Measurements from ENCODE around the gene ARHGAP22. TPM values are rescaled to one million over a fixed set of nuclear protein-coding genes. Genes with fewer than 3 reads are reported as not detected.

The ARHGAP22 gene
- total RNA-seq, 1 experiment from 2014 or later = 13.5 TPM

- intact Hi-C loops (cut with micrococcal nuclease; ENCODE audit: unreplicated experiment) = no loop called here
- CTCF ChIA-PET = no interaction called here
- BruUV-seq (replicated peaks) = no TSS peak
These were observed 8.1 kb upstream of the ARHGAP22 start for GRCh38 chr10:48613016-48613415.

GRCh38 chr10:48612236-48612943 is 7.5 kb upstream of the ARHGAP22 start:
- no peaks in the 10 kb centered on the region for H3K4me1 Mint-ChIP-seq (ENCODE audit: low read depth, unreplicated experiment)
- POLR2A ChIA-PET = no interaction called here
- Histone ChIP-seq H3K9me3 (no peaks in the 10 kb centered on the region), H3K4me1 (no peaks in the 10 kb centered on the region), H3K36me3 (ENCODE audit: control insufficient read depth, insufficient read depth, low read length) (no peaks in the 10 kb centered on the region), H3K4me3 (ENCODE audit: low read depth, low read length) (no peak overlapping the region), H3K27me3 (replicated peaks; ENCODE audit: control insufficient read depth, insufficient read depth, low read length) (no peaks in the 10 kb centered on the region)
- intact Hi-C loops (cut with micrococcal nuclease; ENCODE audit: unreplicated experiment) = no loop called here
- DNase-seq = no peak
- H3K27ac Mint-ChIP-seq (ENCODE audit: unreplicated experiment) = no peak overlapping the region
- no TSS peak for BruUV-seq (replicated peaks)
- TF ChIP-seq CTCF (IDR thresholded peaks at IDR 0.05; ENCODE audit: insufficient read depth in 1 of 2, low read depth in 1 of 2, low read length in 1 of 2, severe bottlenecking in 1 of 2, unreplicated experiment in 1 of 2) = no peak
- H3K36me3 Mint-ChIP-seq (ENCODE audit: insufficient read depth, unreplicated experiment) = no peaks in the 10 kb centered on the region
- no peaks in the 10 kb centered on the region for H3K9me3 Mint-ChIP-seq (ENCODE audit: unreplicated experiment)
- H3K4me3 Mint-ChIP-seq (ENCODE audit: unreplicated experiment) = no peak overlapping the region
- H3K27me3 Mint-ChIP-seq (ENCODE audit: insufficient read depth, unreplicated experiment) = peaks cover 17% of the 10 kb centered on the region
- CTCF ChIA-PET = interaction anchor here (1.8 kb wide), 1 partner anchor 44 kb away, joined by 7 read pairs; no protein-coding TSS in a partner anchor

More at GRCh38 chr10:48613016-48613415, 8.1 kb upstream of the ARHGAP22 start:
- POLR2A ChIA-PET = no interaction called here
- Histone ChIP-seq H3K36me3 (ENCODE audit: control insufficient read depth, insufficient read depth, low read length) (no peaks in the 10 kb centered on the region), H3K9me3 (no peaks in the 10 kb centered on the region), H3K4me3 (ENCODE audit: low read depth, low read length) (no peak overlapping the region), H3K4me1 (no peaks in the 10 kb centered on the region), H3K27me3 (replicated peaks; ENCODE audit: control insufficient read depth, insufficient read depth, low read length) (no peaks in the 10 kb centered on the region)
- TF ChIP-seq CTCF (IDR thresholded peaks at IDR 0.05; ENCODE audit: insufficient read depth in 1 of 2, low read depth in 1 of 2, low read length in 1 of 2, severe bottlenecking in 1 of 2, unreplicated experiment in 1 of 2) = no peak
- H3K27ac Mint-ChIP-seq (ENCODE audit: unreplicated experiment) = no peak overlapping the region
- no peaks in the 10 kb centered on the region for H3K9me3 Mint-ChIP-seq (ENCODE audit: unreplicated experiment)
- no peak overlapping the region for H3K4me3 Mint-ChIP-seq (ENCODE audit: unreplicated experiment)
- H3K36me3 Mint-ChIP-seq (ENCODE audit: insufficient read depth, unreplicated experiment) = no peaks in the 10 kb centered on the region
- H3K4me1 Mint-ChIP-seq (ENCODE audit: low read depth, unreplicated experiment) = no peaks in the 10 kb centered on the region
- H3K27me3 Mint-ChIP-seq (ENCODE audit: insufficient read depth, unreplicated experiment) = peaks cover 17% of the 10 kb centered on the region
- no peak for DNase-seq

- Mint-ChIP-seq H3K36me3 (ENCODE audit: insufficient read depth, unreplicated experiment) (no peaks in the 10 kb centered on the region), H3K4me1 (ENCODE audit: low read depth, unreplicated experiment) (no peaks in the 10 kb centered on the region), H3K9me3 (ENCODE audit: unreplicated experiment) (no peaks in the 10 kb centered on the region), H3K27ac (ENCODE audit: unreplicated experiment) (no peak overlapping the region), H3K27me3 (ENCODE audit: insufficient read depth, unreplicated experiment) (peaks cover 15% of the 10 kb centered on the region), H3K4me3 (ENCODE audit: unreplicated experiment) (no peak overlapping the region)
- Histone ChIP-seq H3K27me3 (replicated peaks; ENCODE audit: control insufficient read depth, insufficient read depth, low read length) (no peaks in the 10 kb centered on the region), H3K36me3 (ENCODE audit: control insufficient read depth, insufficient read depth, low read length) (no peaks in the 10 kb centered on the region), H3K4me1 (no peaks in the 10 kb centered on the region), H3K4me3 (ENCODE audit: low read depth, low read length) (no peak overlapping the region), H3K9me3 (no peaks in the 10 kb centered on the region)
- intact Hi-C loops (cut with micrococcal nuclease; ENCODE audit: unreplicated experiment) = no loop called here
- no peak for DNase-seq
- ChIA-PET POLR2A (no interaction called here), CTCF (interaction anchor here (1.4 to 1.8 kb wide), 2 partner anchors 45 to 47 kb away, joined by 5 to 7 read pairs; no protein-coding TSS in a partner anchor)
- BruUV-seq (replicated peaks) = no TSS peak
- no peak for TF ChIP-seq CTCF (IDR thresholded peaks at IDR 0.05; ENCODE audit: insufficient read depth in 1 of 2, low read depth in 1 of 2, low read length in 1 of 2, severe bottlenecking in 1 of 2, unreplicated experiment in 1 of 2)
These were observed 6.3 kb upstream of the ARHGAP22 start for GRCh38 chr10:48611133-48611532.

Data from Caco-2 (cell line).